BJ (cell line): Measurements from ENCODE around the gene C7orf57. TPM values are rescaled to one million over a fixed set of nuclear protein-coding genes. Genes with fewer than 3 reads are reported as not detected.

Experiments
- CTCF ChIA-PET: fragments of 350-600 bp; formaldehyde crosslinking; extraction: SDS; loops from one replicate; lab custom pipeline; 2021; ENCODE audit warnings: antibody characterized with exemption, inconsistent platforms; lab: Yijun Ruan, JAX
- POLR2A ChIA-PET: fragments of 300-600 bp; sonication (Branson Sonifier 250); formaldehyde crosslinking; extraction: SDS; loops from one replicate; lab custom pipeline; 2021; ENCODE audit warnings: antibody characterized with exemption; lab: Charles Lee
- DNase-seq: peaks from one replicate; pipeline ENCODE4 v3.0.0-alpha.2; 2011; ENCODE audit warnings: low read depth
- H3K27me3 ChIP-seq: 2 replicates; pipeline ENCODE4 v1.6.0; 2011; ENCODE audit warnings: low read length; ENCODE audit not compliant: control insufficient read depth, insufficient read depth
- H3K36me3 ChIP-seq: 2 replicates; pipeline ENCODE4 v1.5.1; 2011; ENCODE audit warnings: low read length; ENCODE audit not compliant: control insufficient read depth, insufficient read depth
- H3K4me3 ChIP-seq: 2 replicates; pipeline ENCODE4 v1.5.1; 2011; ENCODE audit warnings: low read depth, mild to moderate bottlenecking, control low read depth, low read length
- CTCF ChIP-seq: IDR thresholded peaks from 2 replicates; pipeline ENCODE4 v1.5.1; 2011; ENCODE audit warnings: low read depth, mild to moderate bottlenecking, control low read depth, inconsistent platforms, low read length, moderate library complexity; ENCODE audit not compliant: insufficient read depth
- polyA plus RNA-seq: library from polyadenylated mRNA; depleted of rRNA; stranded (reverse); fragments of >200 nt; gene quantifications from 2 replicates; pipeline ENCODE4 v1.2.3, GENCODE V29; 2011

The C7orf57 gene
- polyA plus RNA-seq, 1 experiment = 0.07 TPM

GRCh38 chr7:48004638-48005037 lies 30.7 kb upstream of the C7orf57 start:
- ChIA-PET POLR2A (no interaction called here), CTCF (interaction anchor here (0.7 to 1.9 kb wide), 4 partner anchors 12 to 657 kb away, joined by 3 to 8 read pairs (median 5); no protein-coding TSS in a partner anchor)
- no peak for TF ChIP-seq CTCF
- Histone ChIP-seq H3K36me3 (no peaks in the 10 kb centered on the region), H3K4me3 (no peak overlapping the region), H3K27me3 (peaks cover 3% of the 10 kb centered on the region; the same call in 1 of the 2 replicates)
- no peak for DNase-seq

DNA sequence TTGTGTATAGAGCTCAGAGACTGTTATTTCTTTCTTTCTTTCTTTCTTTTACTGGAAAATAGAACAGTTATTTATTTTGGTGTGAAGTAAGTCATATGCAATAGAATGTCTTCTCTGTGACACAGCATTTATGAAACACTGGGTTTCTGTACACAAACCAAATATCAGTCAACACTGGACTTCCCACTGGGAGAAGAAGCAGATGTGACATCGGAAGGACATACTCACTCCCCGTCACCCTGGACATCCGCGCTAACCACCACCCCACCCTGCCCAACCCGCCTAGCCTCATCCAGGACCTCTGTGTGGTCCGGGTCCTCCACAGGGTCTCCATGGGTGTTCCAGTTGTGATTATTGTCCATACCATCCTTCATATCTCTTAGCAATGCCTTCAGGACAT lies 28.5 kb upstream of the C7orf57 start:
- no peak for TF ChIP-seq CTCF
- no peaks in the 10 kb centered on the region for H3K36me3 ChIP-seq
- ChIA-PET POLR2A (no interaction called here), CTCF (no interaction called here)
- H3K4me3 ChIP-seq = no peak overlapping the region
- DNase-seq = no peak
- H3K27me3 ChIP-seq = peaks cover 3% of the 10 kb centered on the region; the same call in 1 of the 2 replicates

GRCh38 chr7:48009257-48009656 lies 26.1 kb upstream of the C7orf57 start:
- Histone ChIP-seq H3K4me3 (no peak overlapping the region), H3K36me3 (no peaks in the 10 kb centered on the region), H3K27me3 (peaks cover 3% of the 10 kb centered on the region; the same call in 1 of the 2 replicates)
- CTCF ChIA-PET = no interaction called here
- POLR2A ChIA-PET = no interaction called here
- no peak for DNase-seq
- no peak for TF ChIP-seq CTCF

DNA sequence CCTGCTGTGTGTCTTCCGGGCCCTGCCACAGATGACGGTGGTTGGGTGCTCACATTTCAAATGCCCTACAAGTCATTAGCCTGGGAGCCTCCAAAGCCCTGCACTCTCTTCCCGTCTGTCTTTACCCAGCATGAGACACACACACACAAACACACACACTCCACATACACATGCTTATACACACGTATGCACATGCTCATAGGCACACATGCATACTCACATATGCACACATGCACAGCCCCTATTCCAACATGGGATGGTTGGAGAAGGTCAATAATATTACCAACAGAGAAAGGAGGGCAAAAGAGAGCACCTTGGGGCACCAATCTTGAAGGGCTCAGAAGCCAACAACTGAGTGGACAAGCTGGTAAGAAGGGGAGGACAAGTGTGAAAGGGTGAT lies 25.4 kb upstream of the C7orf57 start:
- no peak for DNase-seq

DNA sequence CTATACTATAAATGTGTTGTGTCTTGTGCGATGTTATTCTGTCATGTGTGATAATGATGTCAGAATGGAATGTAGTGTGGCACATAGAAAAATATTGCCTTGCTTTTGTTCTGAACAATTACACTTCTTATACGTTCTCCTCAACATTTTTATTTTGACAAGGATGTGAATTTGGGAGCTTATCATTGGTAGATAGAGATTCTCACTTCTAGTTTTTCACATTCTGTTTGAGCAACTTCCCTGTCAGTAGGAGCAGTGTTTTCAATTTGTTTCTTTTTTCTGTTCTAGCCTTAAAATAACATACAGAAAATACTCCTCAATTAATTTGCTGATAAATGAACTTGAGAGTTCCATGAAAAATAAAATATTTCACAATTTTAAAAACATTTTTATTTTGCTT lies 24.0 kb upstream of the C7orf57 start:
- peaks cover 3% of the 10 kb centered on the region; the same call in 1 of the 2 replicates for H3K27me3 ChIP-seq
- no peak for TF ChIP-seq CTCF
- CTCF ChIA-PET = interaction anchor here (1.5 to 3.1 kb wide), 2 partner anchors 20 to 99 kb away, joined by 7 to 12 read pairs; no protein-coding TSS in a partner anchor
- POLR2A ChIA-PET = no interaction called here
- H3K4me3 ChIP-seq = no peak overlapping the region
- DNase-seq = no peak
- H3K36me3 ChIP-seq = no peaks in the 10 kb centered on the region

More for the DNA sequence above, 25.4 kb upstream of the C7orf57 start:
- H3K36me3 ChIP-seq = no peaks in the 10 kb centered on the region
- H3K27me3 ChIP-seq = peaks cover 3% of the 10 kb centered on the region; the same call in 1 of the 2 replicates
- POLR2A ChIA-PET = no interaction called here
- CTCF ChIA-PET = no interaction called here
- H3K4me3 ChIP-seq = no peak overlapping the region
- no peak for TF ChIP-seq CTCF
